MCF 10A (cell line): ENCODE measurements around the gene GDF2. TPM values are rescaled to one million over a fixed set of nuclear protein-coding genes. Genes with fewer than 3 reads are reported as not detected.

ENCODE experiments used
- BruUV-seq: library from RNA; stranded (reverse); fragments of 400-500 nt; replicated peaks from 2 replicates; lab custom pipeline; 2021; lab: Mats Ljungman, UMichigan
- CTCF ChIA-PET: fragments of 300-600 bp; sonication (Branson Sonifier 250); formaldehyde crosslinking; extraction: SDS; loops from one replicate; lab custom pipeline; 2021; ENCODE audit warnings: antibody characterized with exemption, inconsistent platforms; lab: Yijun Ruan, JAX
- POLR2A ChIA-PET: fragments of 300-600, 350-650 bp; sonication (Branson Sonifier 250); formaldehyde crosslinking; extraction: SDS; loops from one replicate; lab custom pipeline; 2020; ENCODE audit warnings: antibody characterized with exemption, inconsistent platforms; lab: Yijun Ruan, JAX
- DNase-seq: peaks from one replicate; pipeline ENCODE4 v3.0.0-alpha.2; 2018; ENCODE audit not compliant: unreplicated experiment
- H3K27ac Mint-ChIP-seq: one replicate; pipeline ENCODE4 v1.8.0; 2022; ENCODE audit warnings: mild to moderate bottlenecking, low read depth, mixed read lengths; ENCODE audit not compliant: unreplicated experiment
- H3K27me3 Mint-ChIP-seq: one replicate; pipeline ENCODE4 v1.8.0; 2022; ENCODE audit warnings: mixed read lengths; ENCODE audit not compliant: insufficient read depth, unreplicated experiment
- H3K36me3 Mint-ChIP-seq: one replicate; pipeline ENCODE4 v1.8.0; 2022; ENCODE audit warnings: mild to moderate bottlenecking, moderate library complexity, mixed read lengths; ENCODE audit not compliant: insufficient read depth, unreplicated experiment
- H3K4me1 Mint-ChIP-seq: one replicate; pipeline ENCODE4 v1.8.0; 2022; ENCODE audit warnings: mixed read lengths; ENCODE audit not compliant: insufficient read depth, unreplicated experiment
- H3K4me3 Mint-ChIP-seq: one replicate; pipeline ENCODE4 v1.8.0; 2022; ENCODE audit warnings: mild to moderate bottlenecking, moderate library complexity, mixed read lengths; ENCODE audit not compliant: unreplicated experiment
- H3K9me3 Mint-ChIP-seq: one replicate; pipeline ENCODE4 v1.8.0; 2022; ENCODE audit warnings: mixed read lengths; ENCODE audit not compliant: unreplicated experiment
- intact Hi-C: fragments of 100-400 bp; cut with micrococcal nuclease; formaldehyde crosslinking; loops from 2 replicates; pipeline ENCODE4 v1.14.1; 2022
- total RNA-seq: library from RNA; stranded (reverse); gene quantifications from 2 replicates; pipeline ENCODE4 v1.2.3, GENCODE V29; 2022
- TF ChIP-seq, protein P1 (sequence below): fragments of 200-600 bp; IDR thresholded peaks from one replicate; pipeline ENCODE4 v1.8.0; 2022; ENCODE audit warnings: antibody characterized with exemption, mild to moderate bottlenecking; ENCODE audit not compliant: unreplicated experiment

The GDF2 gene
- total RNA-seq, 1 experiment from 2014 or later = not detected

DNA sequence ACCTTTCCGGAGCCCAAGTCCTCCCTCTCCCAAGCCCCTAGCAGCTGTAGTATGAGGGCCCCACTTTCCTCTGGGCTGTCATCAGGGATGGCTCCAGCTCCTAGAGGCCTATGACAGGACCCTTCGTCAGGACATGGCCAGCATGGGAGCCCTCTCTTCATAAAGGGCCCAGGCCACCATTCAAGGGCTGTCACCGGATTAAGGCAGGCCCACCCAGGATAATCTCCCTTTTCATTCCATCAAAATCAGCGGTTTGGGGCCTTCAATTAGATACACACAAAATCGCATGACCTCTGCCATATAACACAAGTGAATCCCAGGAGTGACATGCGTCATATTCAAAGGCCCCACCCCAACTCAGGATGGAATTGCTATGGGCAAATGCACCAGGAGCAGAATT is 34.4 kb upstream of the GDF2 start:
- POLR2A ChIA-PET = no interaction called here
- TF ChIP-seq, protein P1, sequence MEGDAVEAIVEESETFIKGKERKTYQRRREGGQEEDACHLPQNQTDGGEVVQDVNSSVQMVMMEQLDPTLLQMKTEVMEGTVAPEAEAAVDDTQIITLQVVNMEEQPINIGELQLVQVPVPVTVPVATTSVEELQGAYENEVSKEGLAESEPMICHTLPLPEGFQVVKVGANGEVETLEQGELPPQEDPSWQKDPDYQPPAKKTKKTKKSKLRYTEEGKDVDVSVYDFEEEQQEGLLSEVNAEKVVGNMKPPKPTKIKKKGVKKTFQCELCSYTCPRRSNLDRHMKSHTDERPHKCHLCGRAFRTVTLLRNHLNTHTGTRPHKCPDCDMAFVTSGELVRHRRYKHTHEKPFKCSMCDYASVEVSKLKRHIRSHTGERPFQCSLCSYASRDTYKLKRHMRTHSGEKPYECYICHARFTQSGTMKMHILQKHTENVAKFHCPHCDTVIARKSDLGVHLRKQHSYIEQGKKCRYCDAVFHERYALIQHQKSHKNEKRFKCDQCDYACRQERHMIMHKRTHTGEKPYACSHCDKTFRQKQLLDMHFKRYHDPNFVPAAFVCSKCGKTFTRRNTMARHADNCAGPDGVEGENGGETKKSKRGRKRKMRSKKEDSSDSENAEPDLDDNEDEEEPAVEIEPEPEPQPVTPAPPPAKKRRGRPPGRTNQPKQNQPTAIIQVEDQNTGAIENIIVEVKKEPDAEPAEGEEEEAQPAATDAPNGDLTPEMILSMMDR = no peak
- peaks cover 13% of the 10 kb centered on the region for H3K27me3 Mint-ChIP-seq
- no peaks in the 10 kb centered on the region for H3K9me3 Mint-ChIP-seq
- H3K4me1 Mint-ChIP-seq = no peaks in the 10 kb centered on the region
- intact Hi-C loops = no loop called here
- no TSS peak for BruUV-seq
- peaks cover 5% of the 10 kb centered on the region for H3K36me3 Mint-ChIP-seq
- CTCF ChIA-PET = interaction anchor here (0.7 to 1.2 kb wide), 2 partner anchors 24 to 296 kb away, joined by 3 to 7 read pairs; no protein-coding TSS in a partner anchor
- no peak overlapping the region for H3K4me3 Mint-ChIP-seq
- H3K27ac Mint-ChIP-seq = no peak overlapping the region
- no peak for DNase-seq

DNA sequence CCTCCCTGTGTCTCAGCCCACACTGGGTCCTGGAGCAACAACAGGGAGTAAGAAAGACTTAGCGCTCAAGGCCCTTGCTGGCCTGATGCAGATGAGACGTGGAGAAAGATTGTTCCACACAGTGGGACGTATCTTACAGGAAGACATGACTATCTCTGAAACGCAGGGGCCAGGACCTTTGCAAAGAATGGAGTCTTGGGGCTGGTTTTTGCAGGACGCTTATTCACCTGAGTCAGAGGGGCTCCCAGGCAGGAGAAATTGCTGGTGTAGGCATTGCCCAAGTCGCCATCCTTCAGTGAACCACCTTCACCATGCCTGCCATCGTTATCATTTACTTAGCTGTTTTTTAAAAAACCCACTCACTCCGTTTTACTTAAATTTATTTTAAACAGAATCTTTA is 34.0 kb upstream of the GDF2 start:
- POLR2A ChIA-PET = no interaction called here
- H3K9me3 Mint-ChIP-seq = no peaks in the 10 kb centered on the region
- no peak overlapping the region for H3K27ac Mint-ChIP-seq
- H3K36me3 Mint-ChIP-seq = peaks cover 5% of the 10 kb centered on the region
- intact Hi-C loops = no loop called here
- H3K4me3 Mint-ChIP-seq = no peak overlapping the region
- TF ChIP-seq, protein P1 = no peak
- peaks cover 13% of the 10 kb centered on the region for H3K27me3 Mint-ChIP-seq
- DNase-seq = no peak
- no TSS peak for BruUV-seq
- H3K4me1 Mint-ChIP-seq = no peaks in the 10 kb centered on the region
- CTCF ChIA-PET = interaction anchor here (1.1 kb wide), 2 partner anchors 19 to 263 kb away, joined by 3 read pairs; no protein-coding TSS in a partner anchor

GRCh38 chr10:47288916-47289495 is 33.2 kb upstream of the GDF2 start:
- Mint-ChIP-seq H3K36me3 (peaks cover 5% of the 10 kb centered on the region), H3K27ac (no peak overlapping the region), H3K4me3 (no peak overlapping the region), H3K27me3 (peaks cover 13% of the 10 kb centered on the region), H3K9me3 (no peaks in the 10 kb centered on the region), H3K4me1 (no peaks in the 10 kb centered on the region)
- intact Hi-C loops = no loop called here
- ChIA-PET POLR2A (no interaction called here), CTCF (interaction anchor here (0.6 to 1.1 kb wide), 5 partner anchors 8 to 264 kb away, joined by 3 read pairs; no protein-coding TSS in a partner anchor)
- no peak for DNase-seq
- TF ChIP-seq, protein P1 = no peak
- no TSS peak for BruUV-seq

DNA sequence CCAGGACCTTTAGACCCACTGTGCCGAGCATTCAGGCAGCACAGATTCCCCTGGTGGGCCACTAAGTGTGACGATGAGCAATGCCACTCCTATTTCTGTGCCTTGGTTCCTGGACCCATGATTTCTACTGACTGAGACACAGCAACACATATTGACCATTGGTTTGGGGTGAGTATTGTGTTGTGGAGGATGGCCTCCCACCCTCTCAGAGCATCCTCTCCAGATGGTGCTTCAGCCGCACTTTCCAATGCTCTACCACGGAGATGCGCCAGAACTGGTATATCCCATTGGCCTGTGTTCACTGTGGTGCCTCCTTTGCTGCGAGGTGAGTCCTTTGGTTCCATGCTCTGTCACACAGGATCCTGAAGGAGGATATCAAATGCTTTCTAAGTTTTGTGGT is 32.3 kb upstream of the GDF2 start:
- Mint-ChIP-seq H3K9me3 (no peaks in the 10 kb centered on the region), H3K27me3 (peaks cover 21% of the 10 kb centered on the region), H3K36me3 (peaks cover 5% of the 10 kb centered on the region), H3K4me3 (no peak overlapping the region), H3K27ac (no peak overlapping the region), H3K4me1 (no peaks in the 10 kb centered on the region)
- DNase-seq = no peak
- CTCF ChIA-PET = no interaction called here
- BruUV-seq = no TSS peak
- TF ChIP-seq, protein P1 = no peak
- POLR2A ChIA-PET = no interaction called here
- intact Hi-C loops = no loop called here
